GM20000 (cell line): ENCODE results near the gene UCK2.

Experiments
- DNase-seq: peaks from one replicate; pipeline ENCODE4 v3.0.0; 2012; ENCODE audit warnings: low spot score
- CTCF ChIP-seq: IDR thresholded peaks from 2 replicates; pipeline ENCODE4 v1.5.1; 2012; ENCODE audit warnings: mild to moderate bottlenecking, control low read depth; ENCODE audit errors: extremely low read depth, missing control alignments

Gene UCK2

GRCh38 chr1:165914136-165914798, 86.9 kb downstream of the UCK2 start:
- DNase-seq, result peak; percentile 74

GRCh38 chr1:165915480-165915879, 88.1 kb downstream of the UCK2 start:
- no peak for TF ChIP-seq CTCF
- no peak for DNase-seq

More at GRCh38 chr1:165914136-165914798, 86.9 kb downstream of the UCK2 start:
- TF ChIP-seq CTCF, result peak; percentile 56

DNA sequence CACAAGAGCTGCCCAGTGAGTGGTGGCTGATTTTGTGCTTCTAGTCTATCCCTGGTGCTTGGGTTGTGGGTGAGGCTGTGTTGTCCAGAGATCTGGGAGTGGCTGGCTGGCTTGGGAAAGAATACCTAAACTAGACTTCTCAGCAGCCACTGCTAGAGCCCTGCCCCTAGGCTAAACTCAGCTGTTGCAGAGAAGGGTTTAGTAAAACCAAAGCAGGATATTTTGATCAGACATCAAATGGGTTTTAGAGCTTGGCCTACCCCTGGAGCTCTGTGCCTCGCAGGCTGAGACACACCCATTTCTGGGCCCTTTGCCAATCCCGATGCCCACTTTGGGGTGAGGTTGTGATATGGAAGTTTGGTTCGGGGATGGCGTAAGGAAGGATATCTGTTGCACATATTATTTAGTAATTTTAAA, 88.5 kb downstream of the UCK2 start:
- TF ChIP-seq CTCF, result no peak
- DNase-seq, result no peak

DNA sequence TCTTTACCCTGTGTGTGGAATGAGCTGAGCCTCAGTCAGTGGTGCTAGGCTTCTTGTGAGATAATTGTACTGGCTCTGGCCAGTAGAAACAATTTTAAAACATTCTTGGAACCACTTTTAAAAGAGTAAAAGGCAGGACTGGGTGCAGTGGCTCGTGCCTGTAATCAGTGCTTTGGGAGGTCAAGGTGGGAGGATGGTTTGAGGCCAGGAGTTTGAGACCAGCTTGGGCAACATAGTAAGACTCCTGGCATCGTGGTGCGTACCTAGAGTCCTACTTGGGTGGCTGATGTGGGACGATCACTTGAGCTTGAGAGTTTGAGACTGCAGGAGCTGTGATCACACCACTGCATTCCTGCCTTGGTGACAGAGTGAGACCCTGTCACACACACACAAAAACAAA, 89.8 kb downstream of the UCK2 start:
- no peak for DNase-seq

GRCh38 chr1:165924117-165924516, 96.7 kb downstream of the UCK2 start:
- TF ChIP-seq CTCF, result no peak
- no peak for DNase-seq

More for the DNA sequence above, 89.8 kb downstream of the UCK2 start:
- TF ChIP-seq CTCF, result no peak

DNA sequence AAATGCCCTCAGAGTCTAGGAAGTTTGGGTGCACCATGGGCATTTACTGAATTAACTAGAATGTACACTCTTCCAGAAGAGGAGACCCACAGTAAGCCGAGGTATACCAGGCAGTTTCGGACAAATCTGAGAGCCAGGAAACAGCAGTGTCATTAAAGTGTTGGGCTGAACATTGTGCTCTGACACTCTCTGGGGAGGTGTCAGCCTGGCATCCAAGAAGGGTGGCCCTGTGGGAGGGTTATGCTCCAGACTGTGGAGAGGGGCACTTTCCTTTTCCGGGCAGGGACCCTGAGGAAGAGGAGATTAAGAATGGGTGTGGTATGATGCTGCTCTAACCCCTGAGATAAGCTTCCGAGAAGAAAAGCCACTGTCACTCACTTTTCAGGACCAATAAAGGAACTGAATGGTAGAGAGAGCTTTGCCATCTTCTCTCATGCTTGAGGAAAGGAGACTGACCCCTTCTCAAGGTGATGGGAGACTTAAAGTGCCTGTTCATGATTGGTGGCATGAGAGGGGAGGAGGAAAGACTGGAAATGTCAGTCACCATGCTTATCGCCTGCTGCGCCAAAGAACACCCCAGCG, 98.2 kb downstream of the UCK2 start:
- TF ChIP-seq CTCF, result no peak
- no peak for DNase-seq

GRCh38 chr1:165927169-165927568, 99.8 kb downstream of the UCK2 start:
- TF ChIP-seq CTCF, result no peak
- no peak for DNase-seq
